Measurements from ENCODE around the gene ZNF180. TPM values are rescaled to one million over a fixed set of nuclear protein-coding genes. Genes with fewer than 3 reads are reported as not detected.

ZNF180 gene
- total RNA-seq = 10 to 100 TPM in 1 of 4 donors, 1 to 10 TPM in 3; 5.9 to 24.2 (median 7.5) TPM

GRCh38 chr19:44499962-44500949, at the start of gene ZNF180:
ZNF180 (minus strand) TSS chr19:44500522; CDS start chr19:44497334, 3,188 bp downstream.
- Histone ChIP-seq H3K4me1 (peaks cover 6 to 24% (median 11%) of the 10 kb centered on the region in 3 donors), H3K27ac (peak within 1 kb of the TSS; percentile 85 to 95 (median 88)), H3K9me3 (peaks cover 0 to 37% (median 32%) of the 10 kb centered on the region in 3 donors), H3K4me3 (peak within 1 kb of the TSS; percentile 66 to 93 (median 70)), H3K36me3 (peaks cover 9 to 38% (median 17%) of the 10 kb centered on the region in 3 donors), H3K27me3 (peaks cover 0 to 6% (median 0%) of the 10 kb centered on the region in 4 donors)
- WGBS, 2 donors = 0 to 1% methylated on average over 27 to 33 of the region's 78 CpGs
- TF ChIP-seq CTCF (IDR thresholded peaks at IDR 0.05) (peak in 5 of 6 experiments; percentile 47 to 82 (median 48)), POLR2A (IDR thresholded peaks at IDR 0.05) (peak in 3 of 4 donors; percentile 27 to 73 (median 70))
- peak; percentile 58 for DNase-seq
- intact Hi-C loops (cut with DNase I) = no loop called here

GRCh38 chr19:44549507-44549906, 49.2 kb upstream of the ZNF180 start:
- intact Hi-C loops (cut with DNase I) = no loop called here
- H3K27ac ChIP-seq = no peak overlapping the region
- no peak for TF ChIP-seq CTCF (IDR thresholded peaks at IDR 0.05)
- no peak for TF ChIP-seq POLR2A (IDR thresholded peaks at IDR 0.05)
- WGBS, 2 donors = 92 to 100% methylated on average over 3 of the region's 3 CpGs
- H3K36me3 ChIP-seq = no peaks in the 10 kb centered on the region
- H3K9me3 ChIP-seq = no peaks in the 10 kb centered on the region
- H3K4me3 ChIP-seq = no peak overlapping the region
- H3K4me1 ChIP-seq = no peaks in the 10 kb centered on the region
- peaks cover 0 to 11% (median 0%) of the 10 kb centered on the region in 4 donors for H3K27me3 ChIP-seq
- no peak for DNase-seq

GRCh38 chr19:44548736-44549135, 48.4 kb upstream of the ZNF180 start:
- Histone ChIP-seq H3K4me3 (no peak overlapping the region), H3K27me3 (peaks cover 0 to 19% (median 0%) of the 10 kb centered on the region in 4 donors), H3K36me3 (no peaks in the 10 kb centered on the region), H3K4me1 (no peaks in the 10 kb centered on the region), H3K9me3 (no peaks in the 10 kb centered on the region), H3K27ac (no peak overlapping the region)
- 71 to 79% methylated on average over 4 of the region's 4 CpGs for WGBS, 2 donors
- TF ChIP-seq CTCF (IDR thresholded peaks at IDR 0.05) (no peak), POLR2A (IDR thresholded peaks at IDR 0.05) (no peak)
- DNase-seq = no peak
- intact Hi-C loops (cut with DNase I) = no loop called here

- Histone ChIP-seq H3K36me3 (no peaks in the 10 kb centered on the region), H3K4me3 (no peak overlapping the region), H3K27ac (no peak overlapping the region), H3K4me1 (no peaks in the 10 kb centered on the region), H3K27me3 (peaks cover 0 to 22% (median 0%) of the 10 kb centered on the region in 4 donors), H3K9me3 (no peaks in the 10 kb centered on the region)
- 35 to 53% methylated on average over 2 of the region's 2 CpGs for WGBS, 2 donors
- TF ChIP-seq POLR2A (IDR thresholded peaks at IDR 0.05) = no peak
- TF ChIP-seq CTCF (IDR thresholded peaks at IDR 0.05) = no peak
- no peak for DNase-seq
- intact Hi-C loops (cut with DNase I) = no loop called here
Observed at GRCh38 chr19:44544031-44544430, 43.7 kb upstream of the ZNF180 start.

- no peak for TF ChIP-seq CTCF (IDR thresholded peaks at IDR 0.05)
- no peak for TF ChIP-seq POLR2A (IDR thresholded peaks at IDR 0.05)
- intact Hi-C loops (cut with DNase I) = no loop called here
- no peak overlapping the region for H3K4me3 ChIP-seq
- H3K27me3 ChIP-seq = peaks cover 0 to 14% (median 0%) of the 10 kb centered on the region in 4 donors
- WGBS, 2 donors = 100% methylated on average over 1 of the region's 1 CpG; no CpG with 5 or more reads in 1 of the 2 donors
- no peaks in the 10 kb centered on the region for H3K36me3 ChIP-seq
- H3K9me3 ChIP-seq = no peaks in the 10 kb centered on the region
- H3K4me1 ChIP-seq = no peaks in the 10 kb centered on the region
- H3K27ac ChIP-seq = no peak overlapping the region
- DNase-seq = no peak
Observed at GRCh38 chr19:44542671-44543070, 42.3 kb upstream of the ZNF180 start.
